DND-41 (cell line): ENCODE results near the gene NCCRP1.

ENCODE experiments used
- CTCF ChIP-seq: IDR thresholded peaks from 2 replicates; pipeline ENCODE4 v1.5.1; 2012; ENCODE audit warnings: borderline replicate concordance, low read length, moderate library complexity, mild to moderate bottlenecking; ENCODE audit not compliant: poor library complexity, severe bottlenecking; ENCODE audit errors: extremely low read depth
- EZH2 ChIP-seq: IDR thresholded peaks from 3 replicates; pipeline ENCODE4 v1.6.1; 2012; ENCODE audit warnings: borderline replicate concordance, low read depth, mild to moderate bottlenecking, moderate library complexity, low read length, inconsistent platforms; ENCODE audit not compliant: severe bottlenecking

DNA sequence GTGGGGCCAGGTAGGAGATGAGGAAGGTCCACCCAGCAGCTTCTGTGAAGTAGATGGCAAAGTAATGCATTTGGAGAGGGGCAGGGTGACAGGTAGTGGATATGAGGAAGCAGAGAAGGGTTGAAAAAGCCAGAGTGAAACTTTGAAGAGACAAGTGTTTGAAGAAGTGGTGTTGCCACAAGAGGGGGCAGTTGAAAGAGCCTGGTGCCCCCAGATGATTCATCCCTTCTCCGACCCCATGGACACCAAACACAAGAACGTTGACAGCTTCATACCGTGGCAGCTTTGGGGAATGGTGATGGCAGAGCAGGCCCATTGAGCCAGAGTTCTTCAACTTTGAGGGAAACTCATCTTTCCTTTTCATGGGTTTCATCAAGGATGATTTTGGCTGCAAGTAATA is 28.1 kb downstream of the NCCRP1 start:
- TF ChIP-seq CTCF (no peak), EZH2 (no peak)
